ENCODE data around the gene TNFRSF4. TPM values are rescaled to one million over a fixed set of nuclear protein-coding genes. Genes with fewer than 3 reads are reported as not detected.

The TNFRSF4 gene
- total RNA-seq, 1 donor from 2014 or later = 0.40 TPM

DNA sequence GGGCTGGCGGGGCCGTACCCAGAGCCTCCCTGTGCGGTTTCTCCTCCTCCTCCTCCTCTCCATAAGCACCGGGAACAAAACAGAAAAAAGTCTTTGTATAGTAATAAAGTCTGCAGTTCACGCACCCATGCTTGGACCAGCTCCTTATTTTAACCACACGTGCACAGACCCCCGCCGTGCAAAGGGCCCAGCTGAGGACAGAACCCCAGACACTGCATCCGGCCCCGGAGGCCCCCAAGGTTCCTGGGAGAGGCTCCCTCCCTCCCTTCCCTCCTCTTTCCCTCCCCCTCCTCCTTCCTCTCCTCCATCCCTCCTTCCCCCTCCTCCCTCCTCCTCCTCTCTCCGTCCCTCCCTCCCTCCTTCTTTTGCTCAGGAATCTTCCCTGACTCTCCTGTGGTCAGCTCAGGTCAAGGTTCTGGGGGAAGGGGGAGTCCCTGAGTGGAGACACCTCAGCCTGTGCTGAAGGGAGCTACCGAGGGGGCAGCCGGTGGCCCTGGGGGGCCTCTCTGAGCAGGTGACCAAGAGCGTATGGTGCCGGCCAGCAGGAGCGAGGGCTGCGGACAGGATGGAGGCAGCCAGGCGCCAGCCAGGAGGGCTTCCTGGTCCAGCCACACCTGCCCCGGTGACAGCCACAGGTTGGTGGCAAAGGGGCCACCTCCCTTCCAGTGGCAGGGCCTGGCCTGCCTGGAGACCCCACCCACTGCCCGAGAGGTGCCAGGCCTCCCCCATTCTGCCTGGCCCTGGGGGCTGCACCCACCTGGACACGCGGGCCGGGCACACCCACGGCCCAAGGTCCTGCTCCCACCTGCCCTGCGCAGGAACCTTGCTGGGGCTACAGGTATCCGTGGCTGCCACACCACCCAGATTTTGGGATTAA, 43.5 kb downstream of the TNFRSF4 start:
- H3K4me3 ChIP-seq (ENCODE audit: low read depth, low read length) = no peak overlapping the region
- TF ChIP-seq, protein P1, sequence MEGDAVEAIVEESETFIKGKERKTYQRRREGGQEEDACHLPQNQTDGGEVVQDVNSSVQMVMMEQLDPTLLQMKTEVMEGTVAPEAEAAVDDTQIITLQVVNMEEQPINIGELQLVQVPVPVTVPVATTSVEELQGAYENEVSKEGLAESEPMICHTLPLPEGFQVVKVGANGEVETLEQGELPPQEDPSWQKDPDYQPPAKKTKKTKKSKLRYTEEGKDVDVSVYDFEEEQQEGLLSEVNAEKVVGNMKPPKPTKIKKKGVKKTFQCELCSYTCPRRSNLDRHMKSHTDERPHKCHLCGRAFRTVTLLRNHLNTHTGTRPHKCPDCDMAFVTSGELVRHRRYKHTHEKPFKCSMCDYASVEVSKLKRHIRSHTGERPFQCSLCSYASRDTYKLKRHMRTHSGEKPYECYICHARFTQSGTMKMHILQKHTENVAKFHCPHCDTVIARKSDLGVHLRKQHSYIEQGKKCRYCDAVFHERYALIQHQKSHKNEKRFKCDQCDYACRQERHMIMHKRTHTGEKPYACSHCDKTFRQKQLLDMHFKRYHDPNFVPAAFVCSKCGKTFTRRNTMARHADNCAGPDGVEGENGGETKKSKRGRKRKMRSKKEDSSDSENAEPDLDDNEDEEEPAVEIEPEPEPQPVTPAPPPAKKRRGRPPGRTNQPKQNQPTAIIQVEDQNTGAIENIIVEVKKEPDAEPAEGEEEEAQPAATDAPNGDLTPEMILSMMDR (conservative IDR thresholded peaks at IDR 0.05; ENCODE audit: low read depth, low read length) = no peak
- no peak for DNase-seq (ENCODE audit: low read depth)

DNA sequence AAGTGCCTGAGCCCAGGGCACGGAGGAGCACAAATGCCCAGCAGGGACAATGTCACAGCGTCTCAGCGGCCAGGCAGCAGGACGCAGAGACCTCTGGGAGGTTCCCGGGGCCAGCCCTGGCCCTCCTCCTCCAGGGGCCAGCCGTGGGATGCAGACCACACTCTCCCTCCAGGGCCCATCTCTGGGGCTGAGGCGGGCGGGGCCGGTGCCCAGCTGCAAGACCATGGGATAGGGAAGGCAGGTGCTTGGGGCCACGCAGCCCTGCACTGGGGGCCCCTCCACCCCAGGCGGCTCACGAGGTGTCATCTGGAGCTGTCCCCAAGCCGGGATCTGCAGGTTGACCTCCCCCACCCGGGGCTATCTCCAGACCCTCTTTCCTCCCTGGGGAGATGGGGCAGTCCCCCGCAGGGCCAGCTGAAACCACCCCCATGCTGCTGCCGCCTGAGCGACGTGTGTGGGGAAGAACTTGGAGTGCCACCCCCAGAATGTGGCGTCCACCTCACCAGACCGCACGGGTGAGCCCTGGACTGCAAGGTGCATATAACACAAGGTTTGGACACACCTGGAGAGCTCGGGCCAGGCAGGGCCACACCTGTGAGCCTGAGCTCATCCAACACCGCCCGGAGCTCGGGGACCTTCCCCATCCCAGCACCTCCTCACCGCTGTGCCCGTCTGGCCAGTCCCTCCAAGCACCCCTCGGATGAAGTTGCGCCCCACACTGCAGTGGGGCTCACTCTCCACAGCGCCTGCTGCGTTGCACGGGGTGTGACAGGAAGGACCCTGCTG, 44.3 kb downstream of the TNFRSF4 start:
- no peak for DNase-seq (ENCODE audit: low read depth)
- H3K4me3 ChIP-seq (ENCODE audit: low read depth, low read length) = no peak overlapping the region
- TF ChIP-seq, protein P1 (conservative IDR thresholded peaks at IDR 0.05; ENCODE audit: low read depth, low read length) = no peak

DNA sequence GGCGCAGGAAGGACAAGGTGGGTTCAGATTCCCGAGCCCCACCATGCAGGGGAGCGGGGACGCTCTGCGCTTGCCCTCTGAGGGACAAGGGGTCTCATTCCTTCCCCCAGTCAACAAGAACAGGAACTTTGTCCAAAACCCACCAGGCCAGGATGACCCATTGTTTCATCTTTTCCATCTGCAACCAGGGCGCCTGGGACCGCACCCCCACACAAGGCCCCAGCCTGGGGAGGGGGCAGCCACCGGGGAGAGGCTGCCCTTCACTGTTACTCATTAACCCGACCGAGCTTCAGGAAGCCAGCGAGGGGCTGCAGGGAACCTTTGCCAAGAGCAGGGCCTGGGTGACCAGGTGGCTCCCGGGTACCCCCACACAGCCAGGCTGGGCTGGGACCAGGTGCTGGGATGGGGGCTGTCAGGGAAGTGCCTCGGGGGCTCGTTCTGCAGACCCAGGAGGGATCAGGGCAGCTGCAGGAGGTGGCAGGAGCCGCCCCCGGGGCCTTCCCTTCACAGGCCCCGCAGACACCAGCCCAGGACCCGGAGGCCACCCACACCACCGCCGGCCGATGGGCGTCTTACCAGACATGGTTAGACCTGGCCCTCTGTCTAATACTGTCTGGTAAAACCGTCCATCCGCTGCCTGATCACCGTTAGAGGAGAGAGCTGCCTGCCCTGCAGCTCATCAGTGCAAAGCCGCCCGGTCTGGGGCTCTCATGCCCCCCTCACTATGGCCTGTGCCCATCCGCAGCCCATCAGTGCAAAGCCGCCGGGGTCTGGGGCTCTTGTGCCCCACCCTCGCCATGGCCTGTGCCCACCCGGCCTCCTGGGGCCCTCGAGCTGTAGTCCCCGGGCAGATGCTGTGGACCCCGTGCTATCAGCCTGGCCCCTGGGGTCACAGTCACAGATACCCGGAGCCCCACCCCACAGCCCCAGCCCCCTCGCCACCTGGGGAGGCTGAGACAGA, 45.2 kb downstream of the TNFRSF4 start:
- DNase-seq (ENCODE audit: low read depth) = no peak
- no peak overlapping the region for H3K4me3 ChIP-seq (ENCODE audit: low read depth, low read length)
- TF ChIP-seq, protein P1 (conservative IDR thresholded peaks at IDR 0.05; ENCODE audit: low read depth, low read length) = no peak

DNA sequence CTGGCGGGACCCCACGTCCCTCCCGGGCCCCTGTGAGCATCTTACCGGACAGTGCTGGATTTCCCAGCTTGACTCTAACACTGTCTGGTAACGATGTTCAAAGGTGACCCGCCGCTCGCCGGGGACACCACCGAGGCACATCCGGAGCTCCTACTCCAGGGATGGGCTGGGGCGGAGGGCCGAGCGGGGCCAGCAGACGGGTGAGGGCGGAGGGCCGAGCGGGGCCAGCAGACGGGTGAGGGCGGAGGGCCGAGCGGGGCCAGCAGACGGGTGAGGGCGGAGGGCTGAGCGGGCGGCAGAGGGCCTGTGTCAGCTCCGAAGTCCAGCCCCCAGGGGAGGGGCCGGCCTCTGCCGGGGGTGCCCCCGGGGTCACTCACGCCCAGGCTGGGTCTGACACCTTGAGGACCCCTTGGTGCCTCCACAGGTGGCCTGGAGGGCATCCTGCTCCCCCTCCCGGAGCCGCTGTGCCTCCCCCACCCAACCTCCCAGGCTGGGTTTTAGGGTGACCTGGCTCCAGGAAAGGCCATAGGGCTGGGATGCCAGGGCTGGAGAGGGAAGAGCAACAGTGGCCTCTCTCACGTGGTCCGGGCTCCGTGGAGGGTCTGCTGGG, 46.0 kb downstream of the TNFRSF4 start:
- H3K4me3 ChIP-seq (ENCODE audit: low read depth, low read length) = no peak overlapping the region
- TF ChIP-seq, protein P1 (conservative IDR thresholded peaks at IDR 0.05; ENCODE audit: low read depth, low read length) = no peak
- DNase-seq (ENCODE audit: low read depth) = no peak

DNA sequence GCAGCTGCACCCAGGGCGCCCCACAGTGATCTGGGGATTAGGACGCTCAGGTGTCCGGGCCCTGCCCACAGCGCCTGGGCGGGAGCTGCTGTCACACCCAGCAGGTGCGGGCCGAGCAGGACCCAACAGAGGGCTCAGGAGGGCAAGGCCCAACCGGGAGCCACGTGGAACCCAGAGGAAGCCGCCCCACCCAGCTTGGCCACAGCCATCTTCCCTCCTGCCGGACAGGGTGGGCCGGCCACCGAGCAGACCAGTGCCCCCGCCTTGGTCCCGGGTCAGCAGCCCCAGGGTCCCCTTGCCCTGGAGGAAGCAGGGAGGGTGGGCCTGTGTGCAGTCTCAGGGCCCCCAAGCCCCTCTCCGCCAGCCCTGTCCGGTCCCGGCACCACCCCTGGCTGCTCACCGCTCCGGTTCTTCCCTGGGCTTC, 46.5 kb downstream of the TNFRSF4 start:
- no peak overlapping the region for H3K4me3 ChIP-seq (ENCODE audit: low read depth, low read length)
- TF ChIP-seq, protein P1 (conservative IDR thresholded peaks at IDR 0.05; ENCODE audit: low read depth, low read length) = no peak
- no peak for DNase-seq (ENCODE audit: low read depth)

All from epithelial cell of proximal tubule (primary cell).